Measurements from ENCODE around the gene B3GAT1. TPM values are rescaled to one million over a fixed set of nuclear protein-coding genes. Genes with fewer than 3 reads are reported as not detected.
"Not testable (repeated sequence)": the region's sequence is repeated elsewhere in the genome, so short reads cannot be mapped to it uniquely, and the experiment has no call there.

The B3GAT1 gene
- under 1 TPM; 0.11 to 0.21 TPM for total RNA-seq

GRCh38 chr11:134412203-134413042 lies at the start of gene B3GAT1:
Gene B3GAT1, minus strand, starts transcription at chr11:134412242. Its CDS starts 24,583 bp downstream, at chr11:134387659.
- ATAC-seq (peak; percentile 56), DNase-seq (peak; percentile 47)
- Mint-ChIP-seq H3K27ac (no peak within 1 kb of the TSS), H3K4me1 (peaks cover 4% of the 10 kb centered on the region), H3K4me3 (peak within 1 kb of the TSS; percentile 43), H3K36me3 (ENCODE audit: low read depth) (no peaks in the 10 kb centered on the region), H3K9me3 (ENCODE audit: low read depth) (no peaks in the 10 kb centered on the region), H3K27me3 (peaks cover 46% of the 10 kb centered on the region)
- intact Hi-C loops (cut with DNase I, micrococcal nuclease): no loop called here
- ChIA-PET CTCF (no interaction called here), POLR2A (interaction anchor here (0.6 kb wide), 1 partner anchor 266 kb away, joined by 3 read pairs; no protein-coding TSS in a partner anchor)

DNA sequence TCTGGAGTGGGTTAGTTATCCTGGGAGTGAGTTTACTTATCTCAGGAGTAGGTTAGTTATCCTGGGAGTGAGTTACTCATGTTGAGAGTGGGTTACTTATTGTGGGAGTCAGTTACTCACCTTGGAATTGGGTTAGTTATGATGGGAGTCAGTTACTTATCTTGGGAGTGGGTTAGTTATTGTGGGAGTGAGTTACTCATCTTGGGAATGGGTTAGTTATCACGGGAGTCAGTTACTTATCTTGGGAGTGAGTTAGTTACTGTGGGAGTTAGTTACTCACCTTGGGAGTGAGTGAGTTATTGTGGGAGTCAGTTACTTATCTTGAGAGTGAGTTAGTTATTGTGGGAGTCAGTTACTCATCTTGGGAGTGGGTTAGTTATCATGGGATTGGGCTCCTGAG lies 49.6 kb upstream of the B3GAT1 start:
- intact Hi-C loops (cut with DNase I, micrococcal nuclease): no loop called here
- Mint-ChIP-seq H3K27me3 (peaks cover 14% of the 10 kb centered on the region), H3K36me3 (ENCODE audit: low read depth) (no peaks in the 10 kb centered on the region), H3K4me3 (no peak overlapping the region), H3K4me1 (no peaks in the 10 kb centered on the region), H3K9me3 (ENCODE audit: low read depth) (peaks cover 3% of the 10 kb centered on the region), H3K27ac (no peak overlapping the region)
- DNase-seq: no peak
- no peak for ATAC-seq
- ChIA-PET CTCF (no interaction called here), POLR2A (no interaction called here)

GRCh38 chr11:134460881-134461280 lies 48.8 kb upstream of the B3GAT1 start:
- CTCF ChIA-PET: no interaction called here
- ATAC-seq: no peak
- POLR2A ChIA-PET: no interaction called here
- peaks cover 14% of the 10 kb centered on the region for H3K27me3 Mint-ChIP-seq
- no peak overlapping the region for H3K27ac Mint-ChIP-seq
- no peak for DNase-seq
- no peaks in the 10 kb centered on the region for H3K36me3 Mint-ChIP-seq (ENCODE audit: low read depth)
- H3K4me3 Mint-ChIP-seq: no peak overlapping the region
- peaks cover 4% of the 10 kb centered on the region for H3K9me3 Mint-ChIP-seq (ENCODE audit: low read depth)
- H3K4me1 Mint-ChIP-seq: no peaks in the 10 kb centered on the region
- intact Hi-C loops (cut with DNase I, micrococcal nuclease): no loop called here

- POLR2A ChIA-PET: no interaction called here
- Mint-ChIP-seq H3K27ac (no peak overlapping the region), H3K9me3 (ENCODE audit: low read depth) (peaks cover 4% of the 10 kb centered on the region), H3K4me3 (no peak overlapping the region), H3K27me3 (peaks cover 10% of the 10 kb centered on the region), H3K36me3 (ENCODE audit: low read depth) (no peaks in the 10 kb centered on the region), H3K4me1 (no peaks in the 10 kb centered on the region)
- CTCF ChIA-PET: no interaction called here
- DNase-seq (no peak), ATAC-seq (no peak)
- intact Hi-C loops (cut with DNase I, micrococcal nuclease): no loop called here
These were observed 48.1 kb upstream of the B3GAT1 start for GRCh38 chr11:134460062-134460561.

DNA sequence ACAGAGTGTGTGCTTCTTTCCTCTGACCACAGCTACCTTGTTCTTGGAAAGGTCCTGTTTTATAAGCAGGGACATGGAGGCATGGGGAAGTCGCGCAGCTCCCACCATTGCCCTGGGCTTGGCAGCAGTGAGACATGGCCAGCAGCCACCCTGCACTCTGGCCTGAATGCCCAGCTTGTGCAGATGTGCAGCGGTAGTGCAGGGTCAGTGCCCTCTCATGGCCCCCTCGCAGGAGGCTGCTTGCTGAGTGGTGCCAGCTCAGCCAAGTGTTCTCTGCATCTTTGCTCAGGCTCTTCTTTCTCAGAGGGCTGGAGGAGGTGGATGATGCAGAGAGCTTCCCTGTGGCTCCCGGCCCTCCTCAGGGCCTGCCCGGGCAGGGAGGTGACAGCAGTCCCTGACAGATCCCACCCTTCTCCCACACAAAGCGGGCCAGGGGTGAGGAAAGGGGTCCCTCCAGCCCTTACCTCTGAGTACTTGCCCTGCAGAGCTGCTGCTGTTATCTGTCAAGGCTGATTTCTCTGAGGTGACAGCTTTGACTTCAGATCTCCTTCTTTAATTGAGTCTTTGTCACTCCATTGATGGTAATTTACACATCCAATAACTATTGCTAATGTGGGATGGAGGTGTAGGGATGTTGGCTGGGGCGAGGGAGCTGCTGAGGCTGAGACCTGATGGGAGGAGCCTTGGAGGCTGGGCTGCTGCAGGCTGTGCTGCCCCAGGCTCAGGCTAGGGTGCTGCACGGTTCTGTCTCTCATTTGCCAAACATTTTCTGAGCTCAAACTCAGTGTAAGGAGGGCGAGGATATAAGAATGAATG lies 47.4 kb upstream of the B3GAT1 start:
- no peak for DNase-seq
- Mint-ChIP-seq H3K9me3 (ENCODE audit: low read depth) (peaks cover 4% of the 10 kb centered on the region), H3K27ac (no peak overlapping the region), H3K36me3 (ENCODE audit: low read depth) (no peaks in the 10 kb centered on the region), H3K4me3 (no peak overlapping the region), H3K4me1 (no peaks in the 10 kb centered on the region), H3K27me3 (peaks cover 7% of the 10 kb centered on the region)
- POLR2A ChIA-PET: no interaction called here
- ATAC-seq: no peak
- intact Hi-C loops (cut with DNase I, micrococcal nuclease): no loop called here
- CTCF ChIA-PET: interaction anchor here (0.7 to 0.8 kb wide), 2 partner anchors 10 to 128 kb away, joined by 4 read pairs; partner anchors contain the start of gene GLB1L2

DNA sequence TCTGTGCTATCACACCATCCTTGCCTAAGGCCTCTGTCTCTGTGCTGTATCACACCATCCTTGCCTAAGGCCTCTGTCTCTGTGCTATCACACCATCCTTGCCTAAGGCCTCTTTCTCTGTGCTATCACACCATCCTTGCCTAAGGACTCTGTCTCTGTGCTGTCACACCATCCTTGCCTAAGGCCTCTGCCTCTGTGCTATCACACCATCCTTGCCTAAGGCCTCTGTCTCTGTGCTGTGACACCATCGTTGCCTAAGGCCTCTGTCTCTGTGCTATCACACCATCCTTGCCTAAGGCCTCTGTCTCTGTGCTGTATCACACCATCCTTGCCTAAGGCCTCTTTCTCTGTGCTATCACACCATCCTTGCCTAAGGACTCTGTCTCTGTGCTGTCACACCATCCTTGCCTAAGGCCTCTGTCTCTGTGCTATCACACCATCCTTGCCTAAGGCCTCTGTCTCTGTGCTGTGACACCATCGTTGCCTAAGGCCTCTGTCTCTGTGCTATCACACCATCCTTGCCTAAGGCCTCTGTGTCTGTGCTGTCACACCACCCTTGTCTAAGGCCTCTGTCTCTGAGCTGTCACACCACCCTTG lies 45.5 kb upstream of the B3GAT1 start:
- H3K36me3 Mint-ChIP-seq (ENCODE audit: low read depth); H3K4me1 Mint-ChIP-seq; ATAC-seq; intact Hi-C loops (cut with DNase I, micrococcal nuclease); DNase-seq; H3K27me3 Mint-ChIP-seq; CTCF ChIA-PET; POLR2A ChIA-PET; H3K4me3 Mint-ChIP-seq; H3K9me3 Mint-ChIP-seq (ENCODE audit: low read depth); H3K27ac Mint-ChIP-seq: not testable (repeated sequence)

DNA sequence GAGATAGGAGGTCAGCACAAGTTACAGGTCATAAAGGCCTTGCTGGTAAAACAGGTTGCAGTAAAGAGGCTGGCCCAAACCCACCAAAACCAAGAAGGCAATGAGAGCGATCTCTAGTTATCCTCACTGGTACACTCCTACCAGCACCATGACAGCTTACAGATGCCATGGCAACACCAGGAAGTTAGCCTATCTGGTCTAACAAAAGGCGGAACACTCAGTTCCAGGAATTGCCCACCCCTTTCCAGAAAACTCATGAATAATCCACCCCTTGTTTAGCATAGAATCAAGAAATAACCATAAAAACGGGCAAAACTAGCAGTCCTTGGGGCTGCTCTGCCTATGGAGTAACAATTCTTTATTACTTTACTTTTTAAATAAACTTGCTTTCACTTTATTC lies 43.5 kb upstream of the B3GAT1 start:
- Mint-ChIP-seq H3K36me3 (ENCODE audit: low read depth) (no peaks in the 10 kb centered on the region), H3K27me3 (peaks cover 4% of the 10 kb centered on the region), H3K4me3 (no peak overlapping the region), H3K4me1 (no peaks in the 10 kb centered on the region), H3K27ac (no peak overlapping the region), H3K9me3 (ENCODE audit: low read depth) (peaks cover 4% of the 10 kb centered on the region)
- POLR2A ChIA-PET: no interaction called here
- ATAC-seq (no peak), DNase-seq (no peak)
- CTCF ChIA-PET: no interaction called here
- intact Hi-C loops (cut with DNase I, micrococcal nuclease): no loop called here

DNA sequence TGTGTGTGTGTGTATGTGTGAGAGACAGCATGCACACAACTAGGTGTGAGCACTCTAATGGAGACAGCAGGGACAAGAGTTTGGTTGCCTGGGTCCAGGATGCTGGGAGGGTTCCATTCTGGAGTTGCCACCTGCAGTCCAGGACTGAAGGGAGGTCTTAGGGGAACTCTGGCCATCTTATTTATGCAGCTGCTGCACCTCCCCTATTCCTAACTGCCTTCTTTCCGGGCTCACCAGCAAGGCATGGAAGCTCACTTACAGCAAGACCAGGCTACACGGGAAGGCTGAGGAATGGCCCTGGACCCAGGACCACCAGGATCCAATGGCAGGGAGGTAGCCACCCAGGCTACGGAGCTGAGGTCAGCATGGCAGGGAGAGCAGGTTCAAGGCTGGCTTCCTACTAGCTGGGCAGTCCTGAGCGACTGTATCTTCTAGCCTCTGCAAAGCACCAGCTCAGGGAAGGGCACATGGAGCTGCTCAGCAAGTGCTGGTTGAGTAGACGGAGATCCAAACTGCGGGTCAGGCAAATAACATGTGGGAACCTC lies 42.2 kb upstream of the B3GAT1 start:
- ChIA-PET CTCF (interaction anchor here (0.9 kb wide), 1 partner anchor 15 kb away, joined by 3 read pairs; no protein-coding TSS in a partner anchor), POLR2A (no interaction called here)
- ATAC-seq: no peak
- H3K4me3 Mint-ChIP-seq: no peak overlapping the region
- intact Hi-C loops (cut with DNase I, micrococcal nuclease): no loop called here
- no peak for DNase-seq
- no peaks in the 10 kb centered on the region for H3K4me1 Mint-ChIP-seq
- no peaks in the 10 kb centered on the region for H3K36me3 Mint-ChIP-seq (ENCODE audit: low read depth)
- H3K27me3 Mint-ChIP-seq: peaks cover 2% of the 10 kb centered on the region
- H3K9me3 Mint-ChIP-seq (ENCODE audit: low read depth): peaks cover 4% of the 10 kb centered on the region
- no peak overlapping the region for H3K27ac Mint-ChIP-seq

GRCh38 chr11:134453441-134453840 lies 41.4 kb upstream of the B3GAT1 start:
- H3K27ac Mint-ChIP-seq: no peak overlapping the region
- no peak for DNase-seq
- no peaks in the 10 kb centered on the region for H3K4me1 Mint-ChIP-seq
- H3K36me3 Mint-ChIP-seq (ENCODE audit: low read depth): no peaks in the 10 kb centered on the region
- intact Hi-C loops (cut with DNase I, micrococcal nuclease): no loop called here
- no peak overlapping the region for H3K4me3 Mint-ChIP-seq
- POLR2A ChIA-PET: no interaction called here
- no peak for ATAC-seq
- CTCF ChIA-PET: interaction anchor here (0.7 kb wide), 1 partner anchor 28 kb away, joined by 4 read pairs; no protein-coding TSS in a partner anchor
- peaks cover 4% of the 10 kb centered on the region for H3K9me3 Mint-ChIP-seq (ENCODE audit: low read depth)
- peaks cover 2% of the 10 kb centered on the region for H3K27me3 Mint-ChIP-seq

- no peak overlapping the region for H3K27ac Mint-ChIP-seq
- H3K4me1 Mint-ChIP-seq: no peaks in the 10 kb centered on the region
- H3K4me3 Mint-ChIP-seq: no peak overlapping the region
- DNase-seq (no peak), ATAC-seq (no peak)
- POLR2A ChIA-PET: no interaction called here
- H3K27me3 Mint-ChIP-seq: peaks cover 2% of the 10 kb centered on the region
- CTCF ChIA-PET: no interaction called here
- H3K36me3 Mint-ChIP-seq (ENCODE audit: low read depth): no peaks in the 10 kb centered on the region
- intact Hi-C loops (cut with DNase I, micrococcal nuclease): no loop called here
- peaks cover 4% of the 10 kb centered on the region for H3K9me3 Mint-ChIP-seq (ENCODE audit: low read depth)
These were observed 40.8 kb upstream of the B3GAT1 start for GRCh38 chr11:134452838-134453155.

DNA sequence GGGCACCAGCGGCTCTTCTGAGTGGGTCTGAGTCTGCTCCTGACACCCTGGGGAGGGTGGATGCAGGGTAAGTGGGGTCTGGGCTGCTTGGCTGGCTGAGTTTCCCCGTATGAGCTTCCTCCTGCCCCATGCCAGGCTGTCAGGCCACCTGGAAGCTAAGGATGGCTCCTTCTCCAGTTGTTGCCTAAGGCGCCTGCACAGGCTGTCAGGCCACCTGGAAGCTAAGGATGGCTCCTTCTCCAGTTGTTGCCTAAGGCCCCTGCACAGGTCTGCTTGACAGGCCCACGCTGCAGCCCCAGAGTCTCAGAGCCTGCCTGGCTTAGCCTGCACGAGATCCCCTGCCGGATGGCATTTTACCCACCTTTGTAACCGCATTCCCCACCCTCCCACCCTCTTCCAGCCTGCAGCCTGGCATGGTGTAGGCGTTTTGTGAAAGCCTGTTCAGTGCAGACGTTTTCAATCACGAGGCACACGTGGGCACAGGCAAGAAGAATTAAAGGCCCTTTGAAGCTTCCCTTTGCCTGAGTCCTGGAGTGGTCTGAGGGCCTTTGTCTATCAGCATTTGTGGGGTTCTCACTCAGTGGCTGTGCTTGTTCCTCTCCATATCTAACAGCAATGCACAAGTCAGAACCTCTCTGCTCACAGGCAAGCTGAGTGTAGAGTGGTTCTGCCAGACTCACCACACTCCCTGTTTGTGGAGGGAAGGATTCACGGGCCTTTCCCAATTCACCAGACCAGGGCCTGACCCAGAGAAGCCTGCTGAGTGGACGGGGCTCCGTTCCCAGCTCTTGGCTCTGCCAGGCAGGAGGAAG lies 40.2 kb upstream of the B3GAT1 start:
- H3K27ac Mint-ChIP-seq: no peak overlapping the region
- DNase-seq (no peak), ATAC-seq (no peak)
- H3K4me3 Mint-ChIP-seq: no peak overlapping the region
- no peaks in the 10 kb centered on the region for H3K36me3 Mint-ChIP-seq (ENCODE audit: low read depth)
- H3K9me3 Mint-ChIP-seq (ENCODE audit: low read depth): peaks cover 4% of the 10 kb centered on the region
- no peaks in the 10 kb centered on the region for H3K4me1 Mint-ChIP-seq
- intact Hi-C loops (cut with DNase I, micrococcal nuclease): no loop called here
- ChIA-PET CTCF (no interaction called here), POLR2A (no interaction called here)
- peaks cover 2% of the 10 kb centered on the region for H3K27me3 Mint-ChIP-seq
